H1 (cell line): ENCODE measurements around the gene MAP4K4. TPM values are rescaled to one million over a fixed set of nuclear protein-coding genes. Genes with fewer than 3 reads are reported as not detected.

Experiments
- CTCF ChIA-PET: fragments of 300-600 bp; sonication (Branson Sonifier 250); formaldehyde crosslinking; loops from one replicate; lab custom pipeline; 2021; ENCODE audit not compliant: partially characterized antibody; lab: Charles Lee
- POLR2A ChIA-PET: fragments of 300-600 bp; sonication (Branson Sonifier 250); formaldehyde crosslinking; loops from one replicate; lab custom pipeline; 2021; ENCODE audit warnings: inconsistent platforms; ENCODE audit not compliant: partially characterized antibody; lab: Charles Lee
- DNase-seq, 2 experiments: peaks; one replicate each; pipeline versions ENCODE4 v3.0.0 to v3.0.0-alpha.2; 2010 to 2022; ENCODE audit warnings: low spot score in 2 of 2, low read depth in 1 of 2, mixed read lengths in 1 of 2
- FAIRE-seq: peaks from 2 replicates; lab custom pipeline; 2011; peaks lifted over from hg19 to GRCh38; lab: Jason Lieb, UNC
- H2AFZ ChIP-seq: 2 replicates; pipeline ENCODE4 v1.8.1; 2012; ENCODE audit warnings: low read length, inconsistent platforms
- H2AK5ac ChIP-seq: 2 replicates; pipeline ENCODE4 v1.6.1; 2013; ENCODE audit warnings: low read depth, low read length
- H2BK120ac ChIP-seq: replicated peaks from 2 replicates; pipeline ENCODE3; 2013; ENCODE audit warnings: low read depth, low read length, inconsistent platforms
- H2BK12ac ChIP-seq: 2 replicates; pipeline ENCODE4 v1.6.1; 2013; ENCODE audit warnings: low read depth, low read length
- H2BK15ac ChIP-seq: 2 replicates; pipeline ENCODE4 v1.6.1; 2013; ENCODE audit warnings: low read length
- H2BK20ac ChIP-seq: 2 replicates; pipeline ENCODE4 v1.6.1; 2013; ENCODE audit warnings: low read length
- H2BK5ac ChIP-seq: 2 replicates; pipeline ENCODE4 v1.6.1; 2013; ENCODE audit warnings: low read depth, low read length
- H3K14ac ChIP-seq: 2 replicates; pipeline ENCODE4 v1.6.1; 2013; ENCODE audit warnings: inconsistent platforms; ENCODE audit not compliant: insufficient read length
- H3K18ac ChIP-seq: 2 replicates; pipeline ENCODE4 v1.6.1; 2013; ENCODE audit warnings: low read length; ENCODE audit errors: extremely low read depth
- H3K23ac ChIP-seq: 2 replicates; pipeline ENCODE4 v1.6.1; 2013; ENCODE audit warnings: inconsistent platforms; ENCODE audit not compliant: insufficient read length
- H3K23me2 ChIP-seq: 2 replicates; pipeline ENCODE4 v1.6.1; 2013; ENCODE audit warnings: low read depth, low read length
- H3K27ac ChIP-seq: 2 replicates; pipeline ENCODE4 v1.6.1; 2011; ENCODE audit warnings: low read depth, low read length, inconsistent platforms
- H3K27me3 ChIP-seq, 4 experiments: replicated peaks in 1 of 4; 1 replicate in 1 of 4; 2 replicates in 3 of 4; pipeline versions ENCODE4 v1.6.1 to v1.8.1; 2011 to 2013; ENCODE audit warnings: low read length in 3 of 4, mild to moderate bottlenecking in 3 of 4, inconsistent platforms in 2 of 4, mixed read lengths in 2 of 4, moderate library complexity in 1 of 4; ENCODE audit not compliant: control insufficient read depth in 3 of 4, insufficient read depth in 3 of 4; ENCODE audit errors: extremely low read depth in 1 of 4
- H3K36me3 ChIP-seq, 4 experiments: 2 replicates each; pipeline versions ENCODE4 v1.6.1 to v1.8.1; 2011 to 2013; ENCODE audit warnings: mild to moderate bottlenecking in 4 of 4, low read length in 3 of 4, moderate library complexity in 2 of 4, control low read depth in 1 of 4, inconsistent platforms in 1 of 4; ENCODE audit not compliant: insufficient read depth in 4 of 4, control insufficient read depth in 2 of 4
- H3K4ac ChIP-seq: replicated peaks from 2 replicates; pipeline ENCODE3; 2013; ENCODE audit warnings: low read length, low read depth, mixed read lengths, inconsistent platforms; ENCODE audit not compliant: insufficient read length
- H3K4me1 ChIP-seq, 4 experiments: replicated peaks in 1 of 4; 1 replicate in 1 of 4; 2 replicates in 3 of 4; pipeline versions ENCODE4 v1.6.1 to v1.8.1; 2011 to 2013; ENCODE audit warnings: low read length in 3 of 4, inconsistent platforms in 2 of 4, mixed read lengths in 1 of 4; ENCODE audit not compliant: insufficient read depth in 4 of 4, control insufficient read depth in 3 of 4
- H3K4me2 ChIP-seq, 2 experiments: 2 replicates each; pipeline versions ENCODE4 v1.6.1 to v1.8.1; 2011 to 2013; ENCODE audit warnings: low read depth in 2 of 2, low read length in 2 of 2, control low read depth in 1 of 2, inconsistent platforms in 1 of 2, mild to moderate bottlenecking in 1 of 2; ENCODE audit not compliant: insufficient read depth in 1 of 2
- H3K4me3 ChIP-seq, 4 experiments: fragments of 200-600, 300-600 bp in 1 of 4; sonication (generic), shearing (Covaris generic), sonication (Bioruptor Twin) in 1 of 4; 2 replicates each; pipeline versions ENCODE4 v1.5.1 to v1.8.1; 2011 to 2016; ENCODE audit warnings: low read length in 4 of 4, low read depth in 3 of 4, control low read depth in 2 of 4, inconsistent platforms in 2 of 4, mild to moderate bottlenecking in 2 of 4, mixed read lengths in 1 of 4, moderate library complexity in 1 of 4; ENCODE audit not compliant: insufficient read depth in 2 of 4; ENCODE audit errors: extremely low read depth in 1 of 4
- H3K56ac ChIP-seq: replicated peaks from 2 replicates; pipeline ENCODE3; 2013; ENCODE audit warnings: low read depth, mild to moderate bottlenecking, mixed read lengths, low read length, inconsistent platforms; ENCODE audit not compliant: insufficient read length
- H3K79me1 ChIP-seq: 2 replicates; pipeline ENCODE4 v1.6.1; 2013; ENCODE audit warnings: low read depth, low read length, control low read depth
- H3K79me2 ChIP-seq, 2 experiments: 2 replicates each; pipeline versions ENCODE4 v1.6.1 to v1.8.1; 2012 to 2013; ENCODE audit warnings: low read length in 2 of 2, mild to moderate bottlenecking in 2 of 2, inconsistent platforms in 1 of 2; ENCODE audit not compliant: insufficient read depth in 2 of 2, control insufficient read depth in 1 of 2
- H3K9ac ChIP-seq, 4 experiments: replicated peaks in 1 of 4; 1 replicate in 1 of 4; 2 replicates in 3 of 4; pipeline versions ENCODE4 v1.6.1 to v1.8.1; 2011 to 2013; ENCODE audit warnings: low read depth in 3 of 4, low read length in 3 of 4, control low read depth in 2 of 4, mild to moderate bottlenecking in 2 of 4, moderate library complexity in 2 of 4, inconsistent platforms in 1 of 4; ENCODE audit errors: extremely low read depth in 1 of 4
- H3K9me3 ChIP-seq, 2 experiments: 2 replicates each; pipeline versions ENCODE4 v1.6.1 to v1.8.1; 2012 to 2013; ENCODE audit warnings: mild to moderate bottlenecking in 2 of 2, moderate library complexity in 2 of 2, control low read depth in 1 of 2, inconsistent platforms in 1 of 2, low read depth in 1 of 2, low read length in 1 of 2, mixed read lengths in 1 of 2; ENCODE audit not compliant: insufficient read depth in 2 of 2
- H4K20me1 ChIP-seq, 2 experiments: replicated peaks in 1 of 2; 2 replicates each; pipeline versions ENCODE3 to v1.8.1; 2011 to 2013; ENCODE audit warnings: inconsistent platforms in 2 of 2, low read length in 2 of 2, mild to moderate bottlenecking in 1 of 2; ENCODE audit not compliant: insufficient read depth in 2 of 2, control insufficient read depth in 1 of 2
- H4K5ac ChIP-seq: 2 replicates; pipeline ENCODE4 v1.6.1; 2013; ENCODE audit warnings: low read length, low read depth, mixed read lengths, inconsistent platforms; ENCODE audit not compliant: insufficient read length
- H4K8ac ChIP-seq: 2 replicates; pipeline ENCODE4 v1.8.0; 2013; ENCODE audit warnings: mild to moderate bottlenecking, moderate library complexity, low read length, inconsistent platforms; ENCODE audit not compliant: insufficient read depth; ENCODE audit errors: extremely low read depth
- H4K91ac ChIP-seq: replicated peaks from 2 replicates; pipeline ENCODE3; 2013; ENCODE audit warnings: low read length, mixed read lengths, inconsistent platforms; ENCODE audit not compliant: insufficient read length
- NANOG ChIP-seq: IDR thresholded peaks from 2 replicates; pipeline ENCODE4 v1.6.1; 2011; ENCODE audit warnings: low read length, low read depth, mild to moderate bottlenecking, inconsistent platforms; ENCODE audit not compliant: insufficient read depth, poor library complexity, severe bottlenecking
- TCF12 ChIP-seq: IDR thresholded peaks from 2 replicates; pipeline ENCODE4 v1.6.1; 2011; ENCODE audit warnings: low read depth, mild to moderate bottlenecking, low read length
- TEAD4 ChIP-seq: IDR thresholded peaks from 2 replicates; pipeline ENCODE4 v1.6.1; 2012; ENCODE audit warnings: low read depth, low read length, inconsistent platforms, mixed read lengths
- WGBS, 2 experiments: shearing (Covaris generic) in 1 of 2; methylation state at CpG; one replicate each; pipeline versions ENCODE4 v1.1.6 to v1.1.7; 2013 to 2015; ENCODE audit warnings: low lambda C conversion rate in 2 of 2, mixed read lengths in 2 of 2, inconsistent platforms in 1 of 2, low coverage in 1 of 2, missing lambda C conversion rate in 1 of 2; ENCODE audit not compliant: insufficient replicate concordance in 2 of 2, insufficient coverage in 1 of 2, insufficient read length in 1 of 2; ENCODE audit errors: extremely low coverage in 1 of 2, missing lambda C conversion rate in 1 of 2; 5-methylcytosine and 5-hydroxymethylcytosine counted together
- polyA plus RNA-seq, 7 experiments: library from polyadenylated mRNA; depleted of rRNA in 3 of 7; stranded (reverse) in 5 of 7; unstranded in 2 of 7; fragments of >200 nt in 5 of 7; fragments of 200-250 nt in 2 of 7; gene quantifications; 1 replicate in 5 of 7; 2 replicates in 1 of 7; 4 replicates in 1 of 7; pipeline versions ENCODE4 v1.2.1 to v1.2.3, GENCODE V29; 2011 to 2013; ENCODE audit warnings: missing spikeins in 2 of 7, mixed read lengths in 2 of 7
- total RNA-seq: library from RNA; stranded (reverse); fragmentation: NEBNext Ultra II Directional; extraction: Animal tissue kit (Norgen Biotek cat#: 25700); gene quantifications from 2 replicates; pipeline ENCODE4 v1.2.1, GENCODE V29; 2021

MAP4K4 gene
- total and polyA plus RNA-seq, 2 of the 8 experiments (the other 6 are each of a cell fraction or from before 2014, with no cell fraction given) = 53.2 to 138 TPM

- no peak overlapping the region for H2BK120ac ChIP-seq
- H2BK20ac ChIP-seq = no peak overlapping the region
- no peak for DNase-seq
- H3K4me1 ChIP-seq = peaks cover 6 to 24% (median 14%) of the 10 kb centered on the region in 4 experiments; a peak in 6 of 7 replicates
- H3K23ac ChIP-seq = no peak overlapping the region
- H2AK5ac ChIP-seq = 0 out of 2 replicates have a peak overlapping the region, but pooled peaks have one; percentile 9
- peak overlapping the region; percentile 15; the same call in 1 of the 2 replicates for H2BK5ac ChIP-seq
- WGBS, 2 experiments = 91% methylated on average over 3 of the region's 3 CpGs; no CpG with 5 or more reads in 1 of the 2 experiments
- no peaks in the 10 kb centered on the region for H3K23me2 ChIP-seq
- H2BK12ac ChIP-seq = no peak overlapping the region
- H4K8ac ChIP-seq = no peak overlapping the region
- no peak overlapping the region; a peak in 1 of 4 replicates for H3K4me2 ChIP-seq
- no peaks in the 10 kb centered on the region for H3K27me3 ChIP-seq
- no peak overlapping the region for H3K14ac ChIP-seq
- H3K9me3 ChIP-seq = no peaks in the 10 kb centered on the region
- no peak for FAIRE-seq
- H3K9ac ChIP-seq = no peak overlapping the region; a peak in 1 of 7 replicates
- CTCF ChIA-PET = interaction anchor here (1.1 to 1.7 kb wide), 4 partner anchors 10 to 401 kb away, joined by 3 to 4 read pairs (median 3); no protein-coding TSS in a partner anchor
- no peak overlapping the region for H4K91ac ChIP-seq
- H3K79me2 ChIP-seq = peaks cover 33 to 92% of the 10 kb centered on the region in 2 experiments
- H3K36me3 ChIP-seq = no peaks in the 10 kb centered on the region
- no peak overlapping the region for H4K5ac ChIP-seq
- no peak overlapping the region for H2AFZ ChIP-seq
- no peak overlapping the region for H3K56ac ChIP-seq
- H3K4ac ChIP-seq = no peak overlapping the region
- no peak overlapping the region for H3K27ac ChIP-seq
- H4K20me1 ChIP-seq = peaks cover 7 to 9% of the 10 kb centered on the region in 2 experiments
- H3K4me3 ChIP-seq = no peak overlapping the region
- H3K79me1 ChIP-seq = peaks cover 9% of the 10 kb centered on the region
- POLR2A ChIA-PET = no interaction called here
- TF ChIP-seq NANOG (no peak), TEAD4 (no peak), TCF12 (no peak)
- TF ChIP-seq, all 59 proteins: peak for 0
- Histone ChIP-seq H2BK15ac (no peak overlapping the region), H3K18ac (no peak overlapping the region)
Measured at GRCh38 chr2:101743288-101743687, 45.8 kb downstream of the MAP4K4 start.
